ENCODE measurements around the gene CCDC124. TPM values are rescaled to one million over a fixed set of nuclear protein-coding genes. Genes with fewer than 3 reads are reported as not detected.

CCDC124 gene
- total RNA-seq, 1 donor from 2014 or later: 97.3 TPM

- TF ChIP-seq CTCF (IDR thresholded peaks at IDR 0.05; ENCODE audit: insufficient read depth, low read depth, low read length) (no peak), EZH2 (IDR thresholded peaks at IDR 0.05; ENCODE audit: insufficient read depth, low read length) (no peak)
- H3K27me3 Mint-ChIP-seq (ENCODE audit: low read depth, unreplicated experiment): peaks cover 32% of the 10 kb centered on the region
These were observed 15.1 kb downstream of the CCDC124 start for GRCh38 chr19:17947815-17948513.

GRCh38 chr19:17948514-17948900, 15.7 kb downstream of the CCDC124 start:
- DNase-seq (ENCODE audit: low read depth) (no peak), FAIRE-seq (no peak)
- H3K4me1 ChIP-seq (ENCODE audit: insufficient read depth, low read length): peaks cover 13% of the 10 kb centered on the region
- no peaks in the 10 kb centered on the region for H3K79me2 ChIP-seq (ENCODE audit: insufficient read depth, low read length)
- no peak overlapping the region for H3K4me3 ChIP-seq (ENCODE audit: insufficient read depth, low read depth, low read length)
- peak overlapping the region; percentile 54 for H3K4me3 Mint-ChIP-seq (ENCODE audit: unreplicated experiment)
- no peaks in the 10 kb centered on the region for H3K9me3 ChIP-seq (ENCODE audit: insufficient read depth, low read depth, low read length)
- no peak overlapping the region for H2AFZ ChIP-seq (ENCODE audit: low read depth, low read length)
- no peaks in the 10 kb centered on the region for H3K9me3 Mint-ChIP-seq (ENCODE audit: unreplicated experiment)
- TF ChIP-seq EZH2 (IDR thresholded peaks at IDR 0.05; ENCODE audit: insufficient read depth, low read length) (no peak), CTCF (IDR thresholded peaks at IDR 0.05; ENCODE audit: insufficient read depth, low read depth, low read length) (no peak)
- peaks cover 4% of the 10 kb centered on the region for H3K36me3 Mint-ChIP-seq (ENCODE audit: low read depth, unreplicated experiment)
- H3K27ac ChIP-seq (ENCODE audit: low read depth, low read length): no peak overlapping the region
- H4K20me1 ChIP-seq (ENCODE audit: insufficient read depth, low read length): peaks cover 19% of the 10 kb centered on the region
- H3K4me1 Mint-ChIP-seq (ENCODE audit: low read depth, unreplicated experiment): peaks cover 11% of the 10 kb centered on the region
- H3K36me3 ChIP-seq (ENCODE audit: insufficient read depth, low read length): no peaks in the 10 kb centered on the region
- peaks cover 38% of the 10 kb centered on the region for H3K27me3 Mint-ChIP-seq (ENCODE audit: low read depth, unreplicated experiment)
- peak overlapping the region; percentile 82 for H3K4me2 ChIP-seq (ENCODE audit: low read length)
- H3K9ac ChIP-seq (ENCODE audit: low read length): peak overlapping the region; percentile 69
- H3K27me3 ChIP-seq (ENCODE audit: insufficient read depth, low read length): peaks cover 45% of the 10 kb centered on the region
- H3K27ac Mint-ChIP-seq (ENCODE audit: unreplicated experiment): no peak overlapping the region

More at GRCh38 chr19:17947815-17948513, 15.1 kb downstream of the CCDC124 start:
- H4K20me1 ChIP-seq (ENCODE audit: insufficient read depth, low read length): peaks cover 20% of the 10 kb centered on the region
- peaks cover 40% of the 10 kb centered on the region for H3K27me3 ChIP-seq (ENCODE audit: insufficient read depth, low read length)
- H3K27ac Mint-ChIP-seq (ENCODE audit: unreplicated experiment): no peak overlapping the region
- H3K4me3 ChIP-seq (ENCODE audit: insufficient read depth, low read depth, low read length): no peak overlapping the region
- peak overlapping the region; percentile 98 for H3K4me2 ChIP-seq (ENCODE audit: low read length)
- peak overlapping the region; percentile 10 for H2AFZ ChIP-seq (ENCODE audit: low read depth, low read length)
- no peak overlapping the region for H3K27ac ChIP-seq (ENCODE audit: low read depth, low read length)
- H3K79me2 ChIP-seq (ENCODE audit: insufficient read depth, low read length): no peaks in the 10 kb centered on the region
- H3K9me3 ChIP-seq (ENCODE audit: insufficient read depth, low read depth, low read length): no peaks in the 10 kb centered on the region
- H3K4me1 Mint-ChIP-seq (ENCODE audit: low read depth, unreplicated experiment): peaks cover 11% of the 10 kb centered on the region
- H3K9ac ChIP-seq (ENCODE audit: low read length): peak overlapping the region; percentile 69
- peaks cover 13% of the 10 kb centered on the region for H3K4me1 ChIP-seq (ENCODE audit: insufficient read depth, low read length)
- H3K9me3 Mint-ChIP-seq (ENCODE audit: unreplicated experiment): no peaks in the 10 kb centered on the region
- no peak for FAIRE-seq
- H3K36me3 Mint-ChIP-seq (ENCODE audit: low read depth, unreplicated experiment): peaks cover 4% of the 10 kb centered on the region
- H3K4me3 Mint-ChIP-seq (ENCODE audit: unreplicated experiment): peak overlapping the region; percentile 54
- no peaks in the 10 kb centered on the region for H3K36me3 ChIP-seq (ENCODE audit: insufficient read depth, low read length)
- peak; percentile 59 for DNase-seq (ENCODE audit: low read depth)
